AG04450 (cell line): ENCODE measurements around the gene NKX2-1. TPM values are rescaled to one million over a fixed set of nuclear protein-coding genes. Genes with fewer than 3 reads are reported as not detected.
A peak's percentile ranks its signal among the peaks of the same experiment; 100 is the strongest.

Experiments
- CTCF ChIA-PET: fragments of 300-600, 350-600 bp; formaldehyde crosslinking; extraction: SDS; loops from one replicate; lab custom pipeline; 2022; ENCODE audit warnings: antibody characterized with exemption, inconsistent platforms; lab: Charles Lee
- POLR2A ChIA-PET: fragments of 350-600 bp; formaldehyde crosslinking; extraction: SDS; loops from one replicate; lab custom pipeline; 2021; ENCODE audit warnings: antibody characterized with exemption, inconsistent platforms; lab: Yijun Ruan, JAX
- DNase-seq: peaks from one replicate; pipeline ENCODE4 v3.0.0-alpha.2; 2011; ENCODE audit warnings: low read depth, low spot score
- H3K27ac ChIP-seq: one replicate; pipeline ENCODE4 v1.5.1; 2012; ENCODE audit warnings: low read depth, low read length, control low read depth
- H3K27me3 ChIP-seq: one replicate; pipeline ENCODE4 v1.6.0; 2012; ENCODE audit warnings: low read length; ENCODE audit not compliant: control insufficient read depth, insufficient read depth
- H3K4me3 ChIP-seq: 2 replicates; pipeline ENCODE4 v1.5.1; 2011; ENCODE audit warnings: mild to moderate bottlenecking, low read depth, low read length, control low read depth
- H3K9me3 ChIP-seq: 2 replicates; pipeline ENCODE4 v1.5.1; 2012; ENCODE audit warnings: low read length; ENCODE audit not compliant: control insufficient read depth, insufficient read depth
- CTCF ChIP-seq: IDR thresholded peaks from 2 replicates; pipeline ENCODE4 v1.5.1; 2011; ENCODE audit warnings: low read depth, low read length, control low read depth, inconsistent platforms
- polyA minus RNA-seq: library from RNA; depleted of rRNA, polyadenylated mRNA; stranded (reverse); fragments of >200 nt; gene quantifications from 2 replicates; pipeline ENCODE4 v1.2.3, GENCODE V29; 2011; rRNA and poly(A)+ RNA removed
- polyA plus RNA-seq: library from polyadenylated mRNA; depleted of rRNA; stranded (reverse); fragments of >200 nt; gene quantifications from 2 replicates; pipeline ENCODE4 v1.2.3, GENCODE V29; 2011; rRNA removed

Gene NKX2-1
- not detected in 2 replicates for polyA plus RNA-seq
- polyA minus RNA-seq, result not detected in 2 replicates

- ChIA-PET CTCF (interaction anchor here (0.6 kb wide), 1 partner anchor 634 kb away, joined by 4 read pairs; no protein-coding TSS in a partner anchor), POLR2A (no interaction called here)
- H3K9me3 ChIP-seq, result peaks cover 6% of the 10 kb centered on the region; the same call in 1 of the 2 replicates
- no peak within 1 kb of the TSS for H3K4me3 ChIP-seq
- DNase-seq, result no peak
- peaks cover 87% of the 10 kb centered on the region for H3K27me3 ChIP-seq
- no peak for TF ChIP-seq CTCF
- H3K27ac ChIP-seq, result no peak within 1 kb of the TSS
These were observed at the start of gene NKX2-1 for GRCh38 chr14:36519431-36520321. Gene NKX2-1, minus strand, starts transcription at chr14:36520232. Its CDS starts 103 bp downstream, at chr14:36520129.

DNA sequence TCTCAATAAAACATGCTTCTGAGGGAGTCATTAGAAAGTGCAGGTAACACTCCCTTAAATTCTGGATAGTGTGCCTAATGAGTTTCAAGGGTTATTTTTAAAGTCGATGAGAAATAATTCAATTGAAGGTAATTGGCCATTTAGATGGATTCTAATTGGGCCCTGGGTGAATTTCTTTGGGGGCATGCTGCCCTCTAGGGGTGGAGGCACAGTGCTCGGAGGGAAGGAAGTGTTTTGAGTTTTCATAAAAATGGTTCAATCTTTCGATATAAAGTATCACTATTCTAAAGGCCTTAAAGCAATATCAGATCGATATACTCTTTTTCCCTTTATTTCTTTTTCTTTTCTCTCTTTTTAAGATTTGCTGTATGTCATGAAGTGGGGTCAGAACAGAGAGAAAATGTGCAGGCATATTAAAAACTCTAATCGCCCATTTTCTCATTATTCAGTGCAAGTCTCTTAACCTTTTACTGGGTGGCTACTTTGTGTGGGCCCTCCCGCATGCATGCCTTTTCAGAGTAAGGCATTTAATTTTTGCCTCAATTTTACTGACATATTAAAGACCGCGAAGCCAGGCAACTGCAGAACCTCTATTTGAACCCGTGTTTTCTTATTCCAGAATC is 36.9 kb upstream of the NKX2-1 start:
- Histone ChIP-seq H3K9me3 (no peaks in the 10 kb centered on the region), H3K4me3 (no peak overlapping the region), H3K27ac (no peak overlapping the region), H3K27me3 (peaks cover 12% of the 10 kb centered on the region)
- CTCF ChIA-PET, result interaction anchor here (0.9 to 6.5 kb wide), 7 partner anchors 13 to 592 kb away, joined by 3 to 184 read pairs (median 15); no protein-coding TSS in a partner anchor
- TF ChIP-seq CTCF, result peak; percentile 88
- DNase-seq, result no peak
- POLR2A ChIA-PET, result no interaction called here

DNA sequence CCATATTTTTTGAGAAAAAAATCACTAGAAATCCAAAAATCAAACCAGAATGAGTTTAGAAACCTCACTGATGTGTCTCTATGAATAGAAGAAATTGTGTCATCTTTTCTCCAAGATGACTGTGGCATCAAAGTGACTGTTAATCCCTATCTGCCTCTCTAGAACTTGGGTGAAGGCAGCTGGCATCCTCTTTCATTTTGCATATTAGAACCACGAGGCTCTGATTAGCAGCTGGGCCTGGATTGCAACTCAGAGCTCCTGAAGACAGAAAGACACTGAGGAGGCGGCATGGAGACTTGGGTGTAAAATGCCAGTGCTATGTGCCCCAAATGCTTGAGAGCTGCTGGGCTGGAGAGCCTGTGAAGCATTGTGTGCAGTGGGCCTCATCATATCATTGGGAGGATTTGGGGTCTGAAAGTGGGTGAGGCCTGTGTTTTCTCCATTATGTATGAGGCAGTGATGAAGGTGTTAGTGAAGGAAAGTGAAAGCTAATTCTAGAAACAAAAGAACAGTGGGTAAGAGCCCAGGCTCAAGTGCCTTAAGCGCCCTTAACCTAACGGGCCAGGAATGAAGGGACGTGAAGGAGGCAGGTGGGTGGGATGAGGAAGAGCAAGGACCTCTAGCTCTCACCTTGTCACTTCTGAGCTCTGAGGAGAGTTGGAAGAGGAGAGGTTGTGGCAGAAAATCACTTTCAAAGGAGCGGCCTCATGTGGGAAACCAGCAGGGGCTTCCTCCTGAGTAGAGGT is 36.1 kb upstream of the NKX2-1 start:
- H3K9me3 ChIP-seq, result no peaks in the 10 kb centered on the region
- TF ChIP-seq CTCF, result no peak
- H3K4me3 ChIP-seq, result no peak overlapping the region
- POLR2A ChIA-PET, result no interaction called here
- CTCF ChIA-PET, result interaction anchor here (0.5 to 6.5 kb wide), 17 partner anchors 7 to 749 kb away, joined by 3 to 184 read pairs (median 9); no protein-coding TSS in a partner anchor
- no peak overlapping the region for H3K27ac ChIP-seq
- peaks cover 10% of the 10 kb centered on the region for H3K27me3 ChIP-seq
- no peak for DNase-seq

- peak; percentile 81 for TF ChIP-seq CTCF
- POLR2A ChIA-PET, result interaction anchor here (0.6 kb wide), 1 partner anchor 550 kb away, joined by 3 read pairs; no protein-coding TSS in a partner anchor
- Histone ChIP-seq H3K9me3 (no peaks in the 10 kb centered on the region), H3K27me3 (peaks cover 7% of the 10 kb centered on the region), H3K27ac (no peak overlapping the region), H3K4me3 (no peak overlapping the region)
- peak; percentile 6 for DNase-seq
- CTCF ChIA-PET, result interaction anchor here (0.6 to 6.5 kb wide), 64 partner anchors 8 to 1638 kb away, joined by 3 to 184 read pairs (median 4); no protein-coding TSS in a partner anchor
These were observed 33.7 kb upstream of the NKX2-1 start for GRCh38 chr14:36553656-36554260.
